OCI-LY1 (cell line): ENCODE measurements around the gene ADARB2.

ENCODE experiments used
- EZH2 ChIP-seq: fragments of 200-600 bp; sonication (generic), shearing (Covaris generic); IDR thresholded peaks from 2 replicates; pipeline ENCODE4 v1.8.0; 2017; ENCODE audit warnings: borderline replicate concordance, mixed run types, mild to moderate bottlenecking, antibody characterized with exemption, low read length, moderate library complexity, mixed read lengths
- TF ChIP-seq, protein P1 (sequence below): fragments of 200-600 bp; sonication (generic), shearing (Covaris generic); IDR thresholded peaks from 2 replicates; pipeline ENCODE4 v1.5.1; 2017; ENCODE audit warnings: mild to moderate bottlenecking, antibody characterized with exemption, low read length, moderate library complexity, mixed read lengths

DNA sequence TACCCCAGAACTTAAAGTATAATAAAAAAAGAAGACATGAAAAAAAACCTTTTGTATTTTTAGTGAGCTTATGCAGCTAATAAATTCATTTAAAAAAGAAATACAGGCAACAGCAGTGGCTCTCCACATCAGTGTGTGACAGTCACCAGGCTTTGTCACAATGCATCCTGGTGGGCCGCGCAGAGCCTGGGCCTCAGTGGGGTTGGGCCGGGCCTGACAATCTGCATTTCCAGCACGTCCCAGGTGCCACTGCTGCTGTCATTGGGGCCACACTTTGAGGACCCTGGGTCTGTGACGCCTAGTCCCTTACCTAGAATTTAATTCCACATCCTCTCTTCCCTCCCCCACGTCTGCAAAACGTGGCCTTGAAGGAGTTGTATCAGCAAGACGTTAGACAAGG, 284.5 kb downstream of the ADARB2 start:
- TF ChIP-seq, protein P1, sequence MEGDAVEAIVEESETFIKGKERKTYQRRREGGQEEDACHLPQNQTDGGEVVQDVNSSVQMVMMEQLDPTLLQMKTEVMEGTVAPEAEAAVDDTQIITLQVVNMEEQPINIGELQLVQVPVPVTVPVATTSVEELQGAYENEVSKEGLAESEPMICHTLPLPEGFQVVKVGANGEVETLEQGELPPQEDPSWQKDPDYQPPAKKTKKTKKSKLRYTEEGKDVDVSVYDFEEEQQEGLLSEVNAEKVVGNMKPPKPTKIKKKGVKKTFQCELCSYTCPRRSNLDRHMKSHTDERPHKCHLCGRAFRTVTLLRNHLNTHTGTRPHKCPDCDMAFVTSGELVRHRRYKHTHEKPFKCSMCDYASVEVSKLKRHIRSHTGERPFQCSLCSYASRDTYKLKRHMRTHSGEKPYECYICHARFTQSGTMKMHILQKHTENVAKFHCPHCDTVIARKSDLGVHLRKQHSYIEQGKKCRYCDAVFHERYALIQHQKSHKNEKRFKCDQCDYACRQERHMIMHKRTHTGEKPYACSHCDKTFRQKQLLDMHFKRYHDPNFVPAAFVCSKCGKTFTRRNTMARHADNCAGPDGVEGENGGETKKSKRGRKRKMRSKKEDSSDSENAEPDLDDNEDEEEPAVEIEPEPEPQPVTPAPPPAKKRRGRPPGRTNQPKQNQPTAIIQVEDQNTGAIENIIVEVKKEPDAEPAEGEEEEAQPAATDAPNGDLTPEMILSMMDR, result no peak
- TF ChIP-seq EZH2, result no peak
